22Rv1 (cell line): ENCODE results near the gene RNF168.

ENCODE experiments used
- H3K27ac ChIP-seq: fragments of 450-650 bp; 2 replicates; pipeline ENCODE4 v1.5.1; 2017
- CTCF ChIP-seq: fragments of 450-650 bp; IDR thresholded peaks from 2 replicates; pipeline ENCODE4 v1.5.1; 2017; ENCODE audit warnings: mild to moderate bottlenecking
- ZFX ChIP-seq: fragments of 450-650 bp; IDR thresholded peaks from 2 replicates; pipeline ENCODE4 v1.6.1; 2017; ENCODE audit warnings: antibody characterized with exemption, borderline replicate concordance

The RNF168 gene

GRCh38 chr3:196501316-196502044 lies 2.1 kb downstream of the RNF168 start:
- TF ChIP-seq CTCF (no peak), ZFX (no peak)
- H3K27ac ChIP-seq, result peak overlapping the region; percentile 95; the same call in 1 of the 2 replicates

GRCh38 chr3:196499807-196500524 lies 3.6 kb downstream of the RNF168 start:
- TF ChIP-seq CTCF, result no peak
- no peak for TF ChIP-seq ZFX
- no peak overlapping the region for H3K27ac ChIP-seq

GRCh38 chr3:196499061-196499460 lies 4.5 kb downstream of the RNF168 start:
- TF ChIP-seq ZFX (no peak), CTCF (no peak)
- H3K27ac ChIP-seq, result no peak overlapping the region

GRCh38 chr3:196498297-196498696 lies 5.3 kb downstream of the RNF168 start:
- H3K27ac ChIP-seq, result no peak overlapping the region
- TF ChIP-seq ZFX, result no peak
- TF ChIP-seq CTCF, result no peak

- H3K27ac ChIP-seq, result no peak overlapping the region
- TF ChIP-seq CTCF (no peak), ZFX (no peak)
Measured at GRCh38 chr3:196496183-196496582, 7.4 kb downstream of the RNF168 start.

- H3K27ac ChIP-seq, result no peak overlapping the region
- TF ChIP-seq CTCF (no peak), ZFX (no peak)
Measured at GRCh38 chr3:196493292-196493691, 10.3 kb downstream of the RNF168 start.

GRCh38 chr3:196492080-196492479 lies 11.5 kb downstream of the RNF168 start:
- no peak for TF ChIP-seq CTCF
- TF ChIP-seq ZFX, result no peak

More at GRCh38 chr3:196492080-196492479, 11.5 kb downstream of the RNF168 start:
- H3K27ac ChIP-seq, result no peak overlapping the region
